Measurements from ENCODE around the gene ZBED4. TPM values are rescaled to one million over a fixed set of nuclear protein-coding genes. Genes with fewer than 3 reads are reported as not detected.
A peak's percentile ranks its signal among the peaks of the same experiment; 100 is the strongest.

The ZBED4 gene
- total and polyA plus RNA-seq, 2 experiments from 2014 or later, result 8.5 to 31.9 TPM

- Histone ChIP-seq H2AFZ (no peak overlapping the region), H3K79me2 (replicated peaks; ENCODE audit: insufficient read depth) (peaks cover 84% of the 10 kb centered on the region), H4K20me1 (replicated peaks; ENCODE audit: insufficient read depth) (peaks cover 62% of the 10 kb centered on the region), H3K4me2 (no peak overlapping the region), H3K27me3 (ENCODE audit: insufficient read depth) (0 out of 2 replicates have a peak, but pooled peaks cover 4% of the 10 kb centered on the region), H3K27ac (ENCODE audit: low read depth) (no peak overlapping the region), H3K4me3 (no peak overlapping the region), H3F3A (replicated peaks; ENCODE audit: low read depth) (no peaks in the 10 kb centered on the region), H3K9me2 (ENCODE audit: insufficient read depth) (no peaks in the 10 kb centered on the region), H3K4me1 (ENCODE audit: insufficient read depth) (peaks cover 8% of the 10 kb centered on the region; the same call in 1 of the 2 replicates), H3K36me3 (ENCODE audit: insufficient read depth) (peaks cover 13% of the 10 kb centered on the region)
- Mint-ChIP-seq H3K27me3 (ENCODE audit: insufficient read depth, low read depth, poor library complexity) (peaks cover 14% of the 10 kb centered on the region), H3K27ac (no peak overlapping the region), H3K4me1 (peaks cover 29% of the 10 kb centered on the region), H3K36me3 (ENCODE audit: low read depth) (peaks cover 72% of the 10 kb centered on the region), H3K9me3 (peaks cover 3% of the 10 kb centered on the region; the same call in 1 of the 3 replicates), H3K4me3 (no peak overlapping the region; the same call in 2 of the 3 replicates)
- DNase-seq (ENCODE audit: low spot score) (no peak), ATAC-seq (no peak)
- no peak for TF ChIP-seq ZNF462 (CRISPR knock-in tag; IDR thresholded peaks at IDR 0.05)
Measured at GRCh38 chr22:49823289-49824045, 30.2 kb upstream of the ZBED4 start.

- Histone ChIP-seq H3K27ac (ENCODE audit: low read depth) (no peak overlapping the region), H4K20me1 (replicated peaks; ENCODE audit: insufficient read depth) (peaks cover 59% of the 10 kb centered on the region), H3K4me1 (ENCODE audit: insufficient read depth) (peaks cover 8% of the 10 kb centered on the region; the same call in 1 of the 2 replicates), H2AFZ (no peak overlapping the region), H3K36me3 (ENCODE audit: insufficient read depth) (peaks cover 12% of the 10 kb centered on the region), H3K27me3 (ENCODE audit: insufficient read depth) (0 out of 2 replicates have a peak, but pooled peaks cover 4% of the 10 kb centered on the region), H3K4me3 (no peak overlapping the region), H3K9me2 (ENCODE audit: insufficient read depth) (no peaks in the 10 kb centered on the region), H3F3A (replicated peaks; ENCODE audit: low read depth) (no peaks in the 10 kb centered on the region), H3K4me2 (no peak overlapping the region), H3K79me2 (replicated peaks; ENCODE audit: insufficient read depth) (peaks cover 76% of the 10 kb centered on the region)
- peaks cover 65% of the 10 kb centered on the region for H3K36me3 Mint-ChIP-seq (ENCODE audit: low read depth)
- H3K4me1 Mint-ChIP-seq, result peaks cover 29% of the 10 kb centered on the region
- ATAC-seq (no peak), DNase-seq (ENCODE audit: low spot score) (no peak)
- peaks cover 10% of the 10 kb centered on the region for H3K9me3 Mint-ChIP-seq
- H3K4me3 Mint-ChIP-seq, result peak overlapping the region; percentile 19
- H3K27me3 Mint-ChIP-seq (ENCODE audit: insufficient read depth, low read depth, poor library complexity), result peaks cover 15% of the 10 kb centered on the region
- H3K27ac Mint-ChIP-seq, result no peak overlapping the region
- TF ChIP-seq NANOG (IDR thresholded peaks at IDR 0.05; ENCODE audit: borderline replicate concordance) (no peak), STAT1 (IDR thresholded peaks at IDR 0.05; ENCODE audit: unreplicated experiment) (no peak), ZNF114 (CRISPR knock-in tag; IDR thresholded peaks at IDR 0.05) (no peak), REST (IDR thresholded peaks at IDR 0.05; ENCODE audit: unreplicated experiment) (no peak), CTCF (conservative IDR thresholded peaks at IDR 0.05; ENCODE audit: low read depth in 2 of 2) (no peak), JUNB (IDR thresholded peaks at IDR 0.05; ENCODE audit: unreplicated experiment) (no peak), CREB1 (CRISPR knock-in tag; IDR thresholded peaks at IDR 0.05; ENCODE audit: low read depth) (no peak)
Measured at GRCh38 chr22:49824185-49824925, 29.3 kb upstream of the ZBED4 start.
